ENCODE data around the gene SEMA7A. TPM values are rescaled to one million over a fixed set of nuclear protein-coding genes. Genes with fewer than 3 reads are reported as not detected.

SEMA7A gene
- total RNA-seq, 2 donors from 2014 or later: 1.2 to 4.9 TPM

DNA sequence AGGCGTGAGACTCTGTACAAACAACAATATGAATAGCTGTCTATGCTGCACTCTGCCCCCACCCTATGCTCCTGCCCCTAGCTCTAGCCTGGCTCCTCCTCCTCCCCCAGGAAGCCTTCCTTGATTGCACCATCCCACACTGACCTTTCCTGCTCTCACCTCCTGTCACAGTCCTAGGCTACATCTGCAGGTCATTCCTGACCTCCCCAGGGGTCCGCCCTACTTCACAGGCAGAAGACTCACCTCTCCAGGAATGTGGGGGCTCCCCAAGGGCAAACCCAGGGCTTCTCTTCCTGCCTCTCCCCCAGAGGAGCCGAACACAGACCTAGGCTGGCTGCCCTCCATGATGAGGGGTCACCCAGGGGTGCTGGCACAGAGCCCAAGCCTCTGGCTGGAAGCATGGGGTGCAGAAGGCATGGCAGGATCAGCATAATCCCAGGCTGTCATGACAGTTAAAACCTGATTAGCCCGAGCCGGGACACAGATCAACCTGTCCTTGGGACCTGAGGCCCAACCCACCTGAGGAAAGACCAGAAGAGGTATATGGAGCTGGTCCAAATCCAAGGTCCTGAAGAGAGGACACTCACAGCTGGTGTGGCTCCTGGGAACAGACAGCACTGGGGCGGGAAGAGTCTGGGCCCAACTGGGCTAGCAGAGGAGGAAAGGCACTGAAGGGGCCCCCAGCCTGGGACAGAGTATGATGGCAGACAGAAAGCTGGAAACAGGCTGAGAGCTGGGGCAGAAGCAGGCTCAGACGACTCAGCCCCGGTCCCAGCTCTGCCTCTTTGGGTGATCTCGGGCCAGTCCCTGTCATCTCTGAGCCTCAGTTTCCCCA, 5.9 kb downstream of the SEMA7A start:
- DNase-seq (ENCODE audit: low spot score) (no peak), ATAC-seq (ENCODE audit: insufficient number of reproducible peaks, low FRiP score, low read depth) (peak; percentile 41)
- no peaks in the 10 kb centered on the region for H3K9me3 ChIP-seq
- H3K36me3 ChIP-seq: no peaks in the 10 kb centered on the region
- H3K27ac ChIP-seq: no peak overlapping the region
- H3K27me3 ChIP-seq (replicated peaks; ENCODE audit: insufficient read depth): peaks cover 4% of the 10 kb centered on the region
- no peak overlapping the region for H3K4me3 ChIP-seq
- TF ChIP-seq, protein P1, sequence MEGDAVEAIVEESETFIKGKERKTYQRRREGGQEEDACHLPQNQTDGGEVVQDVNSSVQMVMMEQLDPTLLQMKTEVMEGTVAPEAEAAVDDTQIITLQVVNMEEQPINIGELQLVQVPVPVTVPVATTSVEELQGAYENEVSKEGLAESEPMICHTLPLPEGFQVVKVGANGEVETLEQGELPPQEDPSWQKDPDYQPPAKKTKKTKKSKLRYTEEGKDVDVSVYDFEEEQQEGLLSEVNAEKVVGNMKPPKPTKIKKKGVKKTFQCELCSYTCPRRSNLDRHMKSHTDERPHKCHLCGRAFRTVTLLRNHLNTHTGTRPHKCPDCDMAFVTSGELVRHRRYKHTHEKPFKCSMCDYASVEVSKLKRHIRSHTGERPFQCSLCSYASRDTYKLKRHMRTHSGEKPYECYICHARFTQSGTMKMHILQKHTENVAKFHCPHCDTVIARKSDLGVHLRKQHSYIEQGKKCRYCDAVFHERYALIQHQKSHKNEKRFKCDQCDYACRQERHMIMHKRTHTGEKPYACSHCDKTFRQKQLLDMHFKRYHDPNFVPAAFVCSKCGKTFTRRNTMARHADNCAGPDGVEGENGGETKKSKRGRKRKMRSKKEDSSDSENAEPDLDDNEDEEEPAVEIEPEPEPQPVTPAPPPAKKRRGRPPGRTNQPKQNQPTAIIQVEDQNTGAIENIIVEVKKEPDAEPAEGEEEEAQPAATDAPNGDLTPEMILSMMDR (IDR thresholded peaks at IDR 0.05): no peak
- peaks cover 0 to 9% of the 10 kb centered on the region in 2 donors for H3K4me1 ChIP-seq (ENCODE audit: control insufficient read depth in 1 of 2, low read depth in 2 of 2)

DNA sequence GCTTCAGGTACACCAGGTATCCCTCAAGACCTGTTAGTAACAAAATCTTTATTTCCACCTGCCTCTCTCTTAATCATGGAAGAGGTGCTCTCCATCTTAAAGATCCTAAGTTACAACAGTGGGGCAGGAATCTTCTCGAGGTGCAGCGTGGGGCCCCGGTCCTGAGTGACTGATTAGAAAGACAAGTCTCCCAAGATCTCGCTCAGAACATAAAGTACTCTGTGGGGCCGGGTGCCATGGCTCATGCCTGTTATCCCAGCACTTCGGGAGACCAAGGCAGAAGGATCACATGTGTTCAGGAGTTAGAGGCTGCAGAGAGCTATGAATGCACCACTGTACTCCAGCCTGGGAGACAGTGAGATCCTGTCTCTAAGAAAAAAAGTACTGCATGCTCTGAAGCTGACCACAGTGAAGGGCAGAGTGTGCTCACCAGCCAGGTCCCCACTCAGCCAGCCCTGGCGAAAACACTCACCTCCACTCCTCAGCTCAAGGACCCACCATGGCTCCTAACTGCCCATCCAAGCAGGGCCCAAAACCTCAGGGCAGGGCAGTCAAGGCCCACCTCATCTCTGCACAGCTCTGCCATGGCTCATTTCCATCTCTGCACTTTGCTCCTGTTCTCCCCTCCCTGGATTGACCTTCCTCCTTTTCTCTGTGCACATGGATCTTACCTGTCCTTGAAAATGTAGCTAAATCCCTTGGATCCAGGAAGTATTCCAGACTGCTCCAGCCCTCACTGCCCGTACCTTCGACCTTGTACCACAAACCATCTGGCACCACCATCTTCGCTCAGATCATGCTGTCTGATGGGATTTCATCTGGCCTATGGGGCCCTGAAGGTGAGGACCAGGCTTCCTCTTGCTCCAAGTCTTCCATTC, 7.1 kb downstream of the SEMA7A start:
- H3K27ac ChIP-seq: no peak overlapping the region
- no peak overlapping the region for H3K4me3 ChIP-seq
- no peak for ATAC-seq (ENCODE audit: insufficient number of reproducible peaks, low FRiP score, low read depth)
- no peaks in the 10 kb centered on the region for H3K36me3 ChIP-seq
- TF ChIP-seq, protein P1 (IDR thresholded peaks at IDR 0.05): no peak
- peaks cover 0 to 11% of the 10 kb centered on the region in 2 donors for H3K4me1 ChIP-seq (ENCODE audit: control insufficient read depth in 1 of 2, low read depth in 2 of 2)
- no peaks in the 10 kb centered on the region for H3K9me3 ChIP-seq
- no peak for DNase-seq (ENCODE audit: low spot score)
- H3K27me3 ChIP-seq (replicated peaks; ENCODE audit: insufficient read depth): no peaks in the 10 kb centered on the region

DNA sequence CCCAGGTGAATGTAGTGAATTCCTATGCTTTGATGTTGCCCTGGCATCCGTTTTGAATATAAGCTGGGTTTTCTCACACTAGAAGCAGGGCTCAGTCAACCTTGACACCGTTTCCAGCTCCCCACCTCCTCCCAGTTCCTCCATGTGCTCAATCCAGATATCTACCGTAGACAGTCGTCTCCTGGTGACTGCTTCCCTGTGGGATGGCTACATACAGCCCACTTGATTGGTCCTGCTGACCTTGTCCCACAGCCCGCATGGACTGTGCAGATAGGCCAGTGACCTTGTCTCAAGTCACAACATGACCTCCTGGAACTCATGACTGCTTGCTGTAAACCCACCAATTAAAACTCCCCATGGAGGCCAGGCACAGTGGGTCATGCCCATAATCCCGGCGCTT, 8.1 kb downstream of the SEMA7A start:
- H3K9me3 ChIP-seq: no peaks in the 10 kb centered on the region
- H3K27ac ChIP-seq: no peak overlapping the region
- DNase-seq (ENCODE audit: low spot score) (no peak), ATAC-seq (ENCODE audit: insufficient number of reproducible peaks, low FRiP score, low read depth) (no peak)
- H3K36me3 ChIP-seq: no peaks in the 10 kb centered on the region
- H3K4me3 ChIP-seq: no peak overlapping the region
- no peaks in the 10 kb centered on the region for H3K27me3 ChIP-seq (replicated peaks; ENCODE audit: insufficient read depth)
- TF ChIP-seq, protein P1 (IDR thresholded peaks at IDR 0.05): no peak
- H3K4me1 ChIP-seq (ENCODE audit: control insufficient read depth in 1 of 2, low read depth in 2 of 2): peaks cover 0 to 11% of the 10 kb centered on the region in 2 donors

DNA sequence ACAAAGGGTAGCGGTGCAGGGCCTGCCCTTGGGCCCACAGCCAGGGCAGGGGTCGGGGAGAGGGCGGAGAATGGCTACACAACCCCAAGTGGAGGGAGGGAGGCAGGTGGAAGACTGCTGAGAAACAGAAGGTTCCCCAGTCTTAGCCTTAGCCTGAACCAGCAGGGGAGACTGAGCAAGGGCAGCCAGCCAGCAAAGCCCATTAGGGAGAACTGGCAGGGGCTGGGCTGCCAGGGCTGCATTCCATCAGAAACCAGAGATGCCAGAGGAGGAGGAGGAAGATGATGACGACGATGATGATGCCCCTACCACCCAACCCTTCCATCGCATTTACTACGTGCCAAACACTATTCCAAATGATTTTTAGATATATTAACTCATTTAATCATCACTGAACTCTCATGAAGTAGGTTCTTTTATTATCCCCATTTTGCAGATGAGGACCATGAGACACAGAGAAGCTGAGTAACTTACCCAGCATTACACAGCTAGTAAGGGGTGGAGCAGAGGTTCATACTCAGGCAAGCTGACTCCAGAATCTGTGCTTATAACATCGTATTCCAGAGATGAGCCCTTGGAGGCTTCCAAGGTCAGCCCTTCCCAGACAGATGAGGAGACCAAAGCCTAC, 8.7 kb downstream of the SEMA7A start:
- Histone ChIP-seq H3K27ac (no peak overlapping the region), H3K36me3 (no peaks in the 10 kb centered on the region), H3K9me3 (no peaks in the 10 kb centered on the region), H3K4me1 (ENCODE audit: control insufficient read depth in 1 of 2, low read depth in 2 of 2) (peaks cover 0 to 11% of the 10 kb centered on the region in 2 donors), H3K4me3 (no peak overlapping the region), H3K27me3 (replicated peaks; ENCODE audit: insufficient read depth) (no peaks in the 10 kb centered on the region)
- ATAC-seq (ENCODE audit: insufficient number of reproducible peaks, low FRiP score, low read depth): no peak
- TF ChIP-seq, protein P1 (IDR thresholded peaks at IDR 0.05): no peak
- DNase-seq (ENCODE audit: low spot score): no peak
